Lung (tissue), 12 donors: ENCODE data around the gene KCNAB2. TPM values are rescaled to one million over a fixed set of nuclear protein-coding genes. Genes with fewer than 3 reads are reported as not detected.

Experiments used
- ATAC-seq: fragments of 200-7000 bp; cut with Tn5 transposase; one replicate; pipeline ENCODE4 v1.9.1; 2020; ENCODE audit warnings: moderate number of reproducible peaks; ENCODE audit not compliant: insufficient read depth, low FRiP score
- DNase-seq, 3 donors: peaks; one replicate each; pipeline ENCODE4 v3.0.0-alpha.2; 2013 to 2017
- H3K27ac ChIP-seq, 2 donors: one replicate each; pipeline ENCODE4 v1.5.1; 2013; ENCODE audit warnings: mild to moderate bottlenecking in 2 of 2, moderate library complexity in 2 of 2, control low read depth in 1 of 2, inconsistent platforms in 1 of 2, low read depth in 1 of 2, low read length in 1 of 2
- H3K27me3 ChIP-seq, 3 donors: one replicate each; pipeline ENCODE4 v1.5.1; 2013; ENCODE audit warnings: low read length in 2 of 3; ENCODE audit not compliant: control insufficient read depth in 3 of 3, insufficient read depth in 3 of 3
- H3K36me3 ChIP-seq, 4 donors: one replicate each; pipeline ENCODE4 v1.5.1; 2013; ENCODE audit warnings: low read length in 4 of 4, mild to moderate bottlenecking in 1 of 4, moderate library complexity in 1 of 4; ENCODE audit not compliant: control insufficient read depth in 4 of 4, insufficient read depth in 4 of 4
- H3K4me1 ChIP-seq, 5 donors: one replicate each; pipeline ENCODE4 v1.5.1; 2013; ENCODE audit warnings: low read length in 5 of 5, mild to moderate bottlenecking in 2 of 5, moderate library complexity in 1 of 5; ENCODE audit not compliant: control insufficient read depth in 5 of 5, insufficient read depth in 5 of 5
- H3K4me3 ChIP-seq: one replicate; pipeline ENCODE4 v1.5.1; 2013; ENCODE audit warnings: mild to moderate bottlenecking, control low read depth, moderate library complexity
- H3K9ac ChIP-seq, 2 donors: one replicate each; pipeline ENCODE4 v1.5.1; 2013; ENCODE audit warnings: low read length in 2 of 2, control low read depth in 1 of 2; ENCODE audit not compliant: insufficient read depth in 1 of 2
- H3K9me3 ChIP-seq, 4 donors: one replicate each; pipeline ENCODE4 v1.5.1; 2013; ENCODE audit warnings: low read length in 3 of 4, mild to moderate bottlenecking in 1 of 4, moderate library complexity in 1 of 4; ENCODE audit not compliant: control insufficient read depth in 4 of 4, insufficient read depth in 3 of 4
- CTCF ChIP-seq: IDR thresholded peaks from 2 replicates; pipeline ENCODE4 v1.5.1; 2012; ENCODE audit warnings: mild to moderate bottlenecking; ENCODE audit errors: control extremely low read depth, extremely low read depth
- WGBS, 2 donors: extraction: QIAGEN DNeasy Blood & Tissue Kit; methylation state at CpG; one replicate each; pipeline ENCODE4 v1.1.7; 2013; 5-methylcytosine and 5-hydroxymethylcytosine counted together
- polyA plus RNA-seq, 2 donors: library from polyadenylated mRNA; stranded (reverse); fragments of 200-250 nt; gene quantifications; one replicate each; pipeline ENCODE4 v1.2.1, GENCODE V29; 2013
- total RNA-seq, 2 donors: library from RNA; depleted of rRNA in 1 of 2; stranded (reverse); fragments of >200 nt in 1 of 2; gene quantifications; one replicate each; pipeline ENCODE4 v1.2.1, GENCODE V29; 2014 to 2021
- donor health status: control.
- donor health status: control.
- donor health status: Bipolar disorder and iron deficiency.
- donor health status: healthy.
- donor health status: DM: yes; HTN: yes; CAD: no.

The KCNAB2 gene
- total and polyA plus RNA-seq, 4 donors, result 13.7 to 86.4 (median 45.5) TPM

- ATAC-seq (no peak), DNase-seq (no peak)
- 79 to 88% methylated on average over 7 of the region's 7 CpGs for WGBS, 2 donors
Observed at GRCh38 chr1:6130596-6130995, 84.9 kb downstream of the KCNAB2 start.

GRCh38 chr1:6131561-6131960 lies 85.9 kb downstream of the KCNAB2 start:
- Histone ChIP-seq H3K4me1 (peaks cover 0 to 5% (median 0%) of the 10 kb centered on the region in 5 donors), H3K36me3 (no peaks in the 10 kb centered on the region), H3K9me3 (peaks cover 0 to 6% (median 0%) of the 10 kb centered on the region in 4 donors), H3K4me3 (no peak overlapping the region), H3K27me3 (peaks cover 0 to 6% (median 4%) of the 10 kb centered on the region in 3 donors), H3K9ac (no peak overlapping the region), H3K27ac (no peak overlapping the region)
- no peak for ATAC-seq
- no peak for DNase-seq
- 90 to 94% methylated on average over 8 to 9 of the region's 9 CpGs for WGBS, 2 donors
- TF ChIP-seq CTCF, result no peak

More at GRCh38 chr1:6130596-6130995, 84.9 kb downstream of the KCNAB2 start:
- peaks cover 0 to 6% (median 4%) of the 10 kb centered on the region in 3 donors for H3K27me3 ChIP-seq
- H3K27ac ChIP-seq, result no peak overlapping the region
- H3K9me3 ChIP-seq, result peaks cover 0 to 6% (median 0%) of the 10 kb centered on the region in 4 donors
- peaks cover 0 to 5% (median 0%) of the 10 kb centered on the region in 5 donors for H3K4me1 ChIP-seq
- H3K9ac ChIP-seq, result no peak overlapping the region
- no peak for TF ChIP-seq CTCF
- H3K4me3 ChIP-seq, result no peak overlapping the region
- no peaks in the 10 kb centered on the region for H3K36me3 ChIP-seq

GRCh38 chr1:6133146-6133895 lies 87.6 kb downstream of the KCNAB2 start:
- DNase-seq, result no peak
- Histone ChIP-seq H3K4me1 (no peaks in the 10 kb centered on the region), H3K27me3 (peaks cover 0 to 4% (median 0%) of the 10 kb centered on the region in 3 donors), H3K9ac (no peak overlapping the region), H3K36me3 (no peaks in the 10 kb centered on the region), H3K9me3 (peaks cover 0 to 6% (median 0%) of the 10 kb centered on the region in 4 donors), H3K4me3 (no peak overlapping the region), H3K27ac (no peak overlapping the region)
- WGBS, 2 donors, result 87 to 95% methylated on average over 15 of the region's 15 CpGs
- no peak for ATAC-seq
- TF ChIP-seq CTCF, result no peak
